HG02840 (cell line): Measurements from ENCODE around the gene TNFAIP8.
A peak's percentile ranks its signal among the peaks of the same experiment; 100 is the strongest.

Experiments used
- ATAC-seq: cut with Tn5 transposase; IDR thresholded peaks from one replicate; pipeline ENCODE4 v1.9.1; 2021; ENCODE audit warnings: mild to moderate bottlenecking, moderate library complexity, moderate number of reproducible peaks; ENCODE audit not compliant: unreplicated experiment, low FRiP score

TNFAIP8 gene

DNA sequence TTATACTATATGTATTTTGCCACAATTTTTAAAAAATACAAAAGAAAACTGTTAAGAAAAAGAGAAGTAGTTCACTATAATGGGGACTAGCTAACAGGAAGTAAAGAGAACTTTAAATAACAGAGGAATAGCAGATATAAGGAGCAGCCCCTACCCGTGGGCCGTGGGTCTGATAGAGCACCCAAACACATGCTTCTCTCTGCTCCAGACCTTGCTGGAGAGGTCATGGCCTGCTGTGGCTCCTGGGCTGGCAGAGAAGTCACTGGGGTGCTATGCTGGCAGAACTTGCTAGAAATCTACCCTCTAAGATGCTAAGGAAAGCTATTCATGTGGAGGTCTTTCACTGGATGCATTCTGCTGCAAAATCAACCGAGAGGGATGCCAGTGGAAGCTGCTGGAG lies 10.0 kb upstream of the TNFAIP8 start:
- no peak for ATAC-seq

DNA sequence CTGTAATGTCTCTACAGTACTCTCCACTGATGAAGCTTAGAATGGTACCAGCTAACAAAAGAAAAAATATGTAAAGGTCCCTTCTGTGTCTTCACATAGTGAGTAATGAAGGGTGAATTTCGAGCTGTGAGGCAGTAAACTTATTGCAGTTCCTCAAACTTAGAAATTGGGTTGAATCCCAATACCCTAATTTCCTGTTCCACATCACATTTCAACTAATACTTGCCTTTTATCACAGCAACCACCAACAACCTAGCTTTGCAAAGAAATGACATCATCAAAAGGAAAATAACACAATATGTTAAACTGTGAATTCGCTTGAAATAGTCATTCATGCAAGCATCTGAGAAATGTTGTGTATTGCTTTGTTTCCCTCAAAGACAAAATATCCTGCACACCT lies 9.4 kb upstream of the TNFAIP8 start:
- ATAC-seq = no peak

DNA sequence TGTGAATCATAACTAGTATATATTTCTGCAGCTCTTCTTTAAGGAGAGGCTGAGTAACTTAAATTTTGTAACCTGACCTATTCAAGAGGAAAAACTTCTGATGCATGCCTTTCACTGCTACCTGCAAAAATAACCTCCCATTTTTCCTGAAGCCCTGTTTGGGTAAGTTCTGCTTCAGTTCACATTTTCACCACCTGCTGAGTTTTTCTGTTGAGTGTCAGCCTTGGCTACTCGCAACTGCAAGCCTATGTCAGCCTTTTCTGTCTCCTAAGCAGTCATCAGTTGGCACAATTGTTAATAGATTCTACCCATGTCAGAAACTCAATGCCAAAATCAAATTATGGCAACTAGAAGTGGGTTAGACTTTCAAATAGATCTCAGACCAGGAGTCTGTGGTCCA lies 8.2 kb upstream of the TNFAIP8 start:
- ATAC-seq = no peak

DNA sequence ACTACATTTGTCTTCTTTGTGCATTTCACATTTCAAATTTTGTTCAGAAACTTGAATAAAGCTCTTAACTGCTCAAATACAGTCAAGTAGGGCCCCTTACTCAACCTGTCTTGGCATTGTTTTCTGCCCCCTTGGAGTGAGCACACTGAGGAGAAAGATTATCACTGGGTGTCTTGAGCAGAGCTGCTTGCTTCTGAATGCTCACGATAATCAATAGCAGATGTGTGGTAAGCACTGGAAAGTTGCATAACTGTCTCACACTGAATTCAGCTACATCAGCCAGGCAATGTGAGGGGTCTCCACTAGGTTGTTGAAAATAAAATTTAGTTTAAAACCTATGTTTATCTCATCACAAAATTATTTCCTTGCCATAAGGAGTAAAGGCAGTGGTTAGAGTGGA lies 7.8 kb upstream of the TNFAIP8 start:
- no peak for ATAC-seq

DNA sequence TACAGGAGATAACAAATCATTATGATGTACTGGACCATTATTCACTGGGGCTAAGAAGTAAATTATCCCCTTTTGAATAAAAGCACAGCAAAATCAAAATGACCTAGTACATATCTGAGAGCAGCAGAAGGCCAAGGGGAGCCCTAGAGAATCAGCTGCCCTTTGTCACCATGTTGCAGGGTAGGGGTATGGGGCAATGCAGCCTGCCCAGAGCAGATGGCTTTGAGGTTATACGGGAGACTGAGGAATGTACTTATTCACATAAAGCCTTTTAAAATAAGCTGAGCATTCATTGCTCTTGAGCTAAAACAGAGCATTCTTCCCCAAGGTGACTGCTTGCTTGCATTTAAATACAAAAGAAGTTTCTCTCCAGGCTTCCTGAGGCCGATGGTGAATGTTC lies 2.6 kb upstream of the TNFAIP8 start:
- no peak for ATAC-seq

DNA sequence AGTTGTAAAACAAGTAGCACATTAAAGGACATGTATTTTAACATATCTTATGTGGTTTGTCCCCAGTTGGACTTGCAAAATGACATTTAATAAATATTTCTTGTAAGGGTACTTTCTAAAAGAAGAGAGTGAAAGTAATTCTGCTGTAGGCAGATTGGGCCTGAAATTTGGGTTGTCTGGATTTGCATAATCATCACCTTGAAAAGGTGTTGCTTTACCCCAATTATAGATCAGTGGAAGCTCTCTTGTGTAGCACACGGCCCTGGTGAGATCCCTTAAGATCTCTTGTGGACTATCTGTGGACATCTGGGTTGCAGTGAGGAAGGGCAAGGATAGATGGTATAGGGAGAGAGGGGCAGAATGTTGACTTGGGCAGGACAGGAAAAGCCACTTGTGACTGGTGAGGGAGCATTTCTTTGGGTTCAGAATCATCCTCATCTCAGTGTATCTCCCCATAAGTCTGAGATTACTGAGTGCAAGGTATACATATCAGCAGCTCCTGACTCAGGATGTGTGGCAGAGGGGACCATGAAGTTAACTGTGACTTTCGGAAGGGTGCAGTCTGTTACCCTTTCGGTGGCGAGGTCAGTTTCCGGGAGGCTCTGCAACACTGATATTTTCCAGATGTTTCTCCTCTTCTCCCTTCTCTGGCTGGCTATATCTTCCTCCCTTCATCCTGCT lies 2.0 kb upstream of the TNFAIP8 start:
- ATAC-seq = peak; percentile 41

DNA sequence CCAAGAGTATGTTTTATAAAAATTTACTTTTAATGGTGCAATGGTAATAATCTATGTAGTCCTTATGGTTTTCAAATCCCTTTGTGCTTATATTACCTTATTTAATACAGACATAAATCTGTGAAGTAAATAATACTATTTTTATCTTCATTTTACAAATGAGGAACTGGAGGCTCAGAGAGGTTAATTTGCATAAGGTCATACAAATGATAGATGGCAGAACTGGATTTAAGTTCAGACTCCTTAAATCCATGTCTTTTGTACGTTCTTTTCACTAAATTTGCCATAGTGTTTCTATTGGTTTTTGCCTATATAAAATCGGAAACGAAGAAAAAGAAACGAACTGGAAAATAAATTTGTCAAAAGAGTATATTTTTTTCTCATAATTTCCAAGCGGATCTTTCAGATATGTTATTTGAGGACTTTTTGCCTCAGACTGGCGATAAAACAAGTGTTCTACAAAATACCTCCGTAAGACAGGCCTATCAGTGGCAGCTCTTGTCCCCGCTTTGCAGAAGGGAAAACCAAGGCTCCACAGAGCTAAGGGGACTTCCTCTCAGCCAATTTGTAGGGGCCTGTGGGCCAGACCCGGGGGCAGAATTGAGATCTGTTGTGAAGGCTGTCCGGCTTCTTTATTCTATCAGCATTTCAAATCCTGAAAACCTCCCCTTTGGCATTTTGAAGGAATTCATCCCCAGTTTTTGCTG lies 1.1 kb upstream of the TNFAIP8 start:
- no peak for ATAC-seq

DNA sequence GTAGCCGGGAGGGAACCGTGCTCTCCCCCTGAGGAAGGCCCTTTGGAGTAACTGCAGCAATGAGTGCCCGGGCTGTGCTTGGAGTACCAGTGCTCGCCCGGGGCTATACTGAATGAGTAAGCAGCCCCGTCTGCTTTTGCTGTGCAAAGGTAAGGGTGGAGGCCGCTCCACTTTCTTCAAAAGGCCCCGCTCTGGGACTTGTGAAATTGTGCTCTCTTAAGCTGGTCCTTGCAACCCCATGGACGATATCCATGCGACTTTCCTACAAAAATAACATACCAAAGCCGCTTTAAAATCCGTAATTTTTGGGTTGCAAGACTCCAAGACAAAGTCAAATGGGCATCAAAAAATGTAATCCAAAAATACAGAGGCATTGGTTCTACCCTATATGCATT lies 578 bp upstream of the TNFAIP8 start:
- ATAC-seq = peak; percentile 44

DNA sequence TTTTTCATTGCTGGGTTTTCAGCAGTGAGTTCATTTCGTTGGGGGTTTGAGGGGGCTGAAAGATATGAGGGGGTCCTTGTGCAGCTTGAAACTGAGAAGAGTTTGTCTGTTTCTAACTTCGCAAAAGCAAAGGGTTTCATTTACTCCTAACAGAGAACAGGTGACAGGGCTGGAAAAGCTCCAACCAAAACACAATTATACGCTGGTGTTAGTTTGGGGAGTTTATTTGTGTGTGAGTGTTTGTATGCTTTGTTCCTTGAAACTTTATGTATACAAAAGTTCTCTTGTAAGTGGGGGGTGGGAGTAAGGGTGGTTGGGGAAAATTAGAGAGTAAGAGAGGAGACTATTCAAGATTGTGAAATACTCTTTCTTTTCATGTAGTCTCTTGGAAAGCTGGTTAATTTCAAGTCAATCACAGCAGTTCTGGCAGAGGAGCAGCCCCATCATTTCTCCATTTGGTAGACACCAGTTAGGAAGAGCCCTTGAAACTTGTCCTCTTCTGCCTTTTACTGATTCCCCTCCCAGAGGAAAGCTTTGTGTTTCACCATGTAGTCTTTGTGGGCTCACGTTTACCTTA lies 881 bp downstream of the TNFAIP8 start:
- no peak for ATAC-seq

DNA sequence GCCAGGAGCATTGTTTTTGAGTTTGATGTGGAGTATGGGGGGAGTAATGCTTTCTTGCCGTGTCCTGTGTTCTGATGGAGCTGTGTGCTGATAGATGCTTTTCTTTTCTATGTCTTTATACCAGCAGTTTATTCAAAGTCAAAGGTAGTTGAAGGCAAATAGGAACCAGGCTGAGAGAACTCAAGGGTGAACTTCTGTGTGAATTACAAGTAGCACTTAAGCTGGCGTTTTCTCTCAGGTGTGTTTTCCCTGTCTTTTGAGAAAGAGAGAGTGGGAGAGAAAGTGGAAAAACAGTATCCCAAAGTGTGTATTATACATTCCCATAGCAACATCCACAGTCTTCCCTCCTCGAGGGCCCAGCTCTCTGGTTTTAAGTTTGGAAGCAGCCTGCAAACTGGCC lies 1.5 kb downstream of the TNFAIP8 start:
- no peak for ATAC-seq

DNA sequence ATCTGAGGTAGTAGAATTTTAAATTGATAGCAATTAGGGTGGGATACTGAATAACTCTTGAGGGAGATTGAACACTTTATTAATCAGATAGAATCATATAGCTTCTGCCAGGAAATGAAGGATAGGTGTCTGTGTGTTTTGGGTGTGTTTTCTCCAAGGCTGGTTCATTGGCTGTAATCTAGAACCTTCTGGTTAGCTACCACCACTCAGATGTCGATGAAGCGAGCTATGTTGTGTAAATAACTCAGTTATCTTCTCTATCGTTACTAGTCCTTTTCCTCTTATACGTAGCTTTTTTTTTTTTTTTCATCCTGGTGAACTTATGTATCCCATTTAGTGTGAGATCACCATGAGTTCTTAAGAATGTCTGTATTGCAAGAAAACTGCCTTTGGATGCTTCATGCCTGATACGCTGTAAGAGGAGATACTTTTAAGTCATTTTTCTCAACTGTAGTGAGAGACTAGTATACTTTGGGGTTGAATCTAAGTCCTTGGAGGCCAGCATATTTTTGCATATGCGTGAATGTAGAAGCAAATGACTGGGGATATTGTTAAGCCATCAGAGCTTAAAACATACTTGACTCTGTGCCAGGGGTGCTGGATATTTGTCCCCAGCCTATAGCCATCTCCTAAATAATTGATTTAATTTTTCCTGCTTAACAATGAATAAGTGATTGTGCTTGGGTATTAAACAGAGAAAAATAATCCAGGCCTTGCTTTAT lies 2.1 kb downstream of the TNFAIP8 start:
- ATAC-seq = no peak

DNA sequence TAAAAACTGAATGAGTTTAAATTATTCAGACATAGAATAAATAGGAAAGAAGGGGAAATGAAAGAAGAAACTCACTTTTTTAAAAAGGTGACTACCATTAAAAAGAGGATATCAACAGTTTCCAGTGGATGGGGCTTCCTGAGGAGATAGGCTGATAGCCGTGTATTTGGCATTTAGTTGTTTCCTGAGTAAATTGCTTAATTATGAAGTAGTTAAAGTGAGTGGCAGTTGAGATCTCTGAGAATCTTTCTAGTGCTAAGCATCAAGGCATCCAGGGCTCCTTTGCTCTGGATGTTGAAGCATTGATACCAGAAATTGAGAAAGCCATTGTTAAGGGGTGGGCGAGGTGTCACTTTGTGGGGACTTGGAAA lies 2.7 kb downstream of the TNFAIP8 start:
- ATAC-seq = no peak

DNA sequence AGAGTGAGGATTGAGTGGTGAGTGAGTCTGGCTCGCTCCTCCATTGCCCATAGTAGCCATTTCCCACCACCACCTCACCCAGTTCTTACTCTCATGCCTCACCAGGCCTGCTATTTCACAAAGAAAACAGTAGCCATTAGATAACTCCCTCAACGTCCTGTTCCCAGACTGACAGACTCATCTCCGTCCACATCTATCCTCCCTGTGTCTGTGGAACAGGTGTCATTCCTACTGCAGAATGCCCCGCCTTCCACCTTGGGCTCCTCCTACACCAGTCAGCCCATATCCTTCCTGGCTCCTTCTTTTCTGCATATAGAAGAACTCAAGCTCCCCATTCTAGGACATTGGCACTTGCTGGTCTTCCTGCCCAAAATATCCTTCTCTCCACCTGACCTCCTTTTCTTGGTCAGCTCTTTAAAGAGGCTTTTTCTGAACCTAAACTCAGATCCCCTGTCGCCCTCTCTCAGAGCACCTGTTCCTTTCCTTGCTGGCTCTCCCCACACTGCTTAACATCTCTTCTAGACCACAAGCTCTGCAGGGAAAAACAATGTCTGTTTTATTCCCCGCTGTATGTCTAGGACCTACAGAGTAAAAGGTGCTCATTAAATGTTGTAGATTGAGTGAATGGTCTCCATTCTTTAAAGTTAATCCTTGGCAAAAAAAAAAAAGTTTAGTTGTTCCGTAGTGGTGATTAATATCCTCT lies 3.2 kb downstream of the TNFAIP8 start:
- no peak for ATAC-seq

DNA sequence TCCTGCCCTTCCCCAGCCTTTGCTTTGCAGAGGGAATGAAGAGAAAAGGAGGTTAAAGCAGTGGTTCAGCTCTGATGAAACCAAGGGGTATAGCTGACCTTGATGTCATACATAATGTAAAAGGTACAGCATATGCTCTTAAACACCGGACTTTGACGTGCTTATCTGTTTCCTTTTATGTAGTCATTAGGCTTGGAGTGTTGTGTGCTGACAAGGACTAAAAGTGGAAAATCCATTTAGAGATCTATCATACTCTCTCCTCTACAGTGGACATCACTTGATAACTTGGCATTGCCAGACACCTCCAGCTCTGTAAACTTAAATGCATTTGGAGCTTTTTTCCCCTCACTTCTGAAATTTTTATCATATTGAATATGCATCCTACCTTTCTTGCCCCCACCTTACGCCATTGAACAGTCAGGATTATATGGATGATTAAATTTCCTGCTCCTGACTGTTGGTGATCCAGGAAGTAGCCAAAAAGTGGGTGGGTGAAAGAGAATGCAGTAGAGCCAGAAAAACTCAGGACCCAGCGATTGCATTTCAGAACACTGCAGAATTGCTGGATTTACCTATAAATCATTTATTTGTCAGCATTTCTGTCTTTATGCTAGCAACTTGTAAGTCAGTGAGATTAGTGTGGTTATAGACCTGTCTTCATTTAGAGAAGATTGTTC lies 4.1 kb downstream of the TNFAIP8 start:
- no peak for ATAC-seq

DNA sequence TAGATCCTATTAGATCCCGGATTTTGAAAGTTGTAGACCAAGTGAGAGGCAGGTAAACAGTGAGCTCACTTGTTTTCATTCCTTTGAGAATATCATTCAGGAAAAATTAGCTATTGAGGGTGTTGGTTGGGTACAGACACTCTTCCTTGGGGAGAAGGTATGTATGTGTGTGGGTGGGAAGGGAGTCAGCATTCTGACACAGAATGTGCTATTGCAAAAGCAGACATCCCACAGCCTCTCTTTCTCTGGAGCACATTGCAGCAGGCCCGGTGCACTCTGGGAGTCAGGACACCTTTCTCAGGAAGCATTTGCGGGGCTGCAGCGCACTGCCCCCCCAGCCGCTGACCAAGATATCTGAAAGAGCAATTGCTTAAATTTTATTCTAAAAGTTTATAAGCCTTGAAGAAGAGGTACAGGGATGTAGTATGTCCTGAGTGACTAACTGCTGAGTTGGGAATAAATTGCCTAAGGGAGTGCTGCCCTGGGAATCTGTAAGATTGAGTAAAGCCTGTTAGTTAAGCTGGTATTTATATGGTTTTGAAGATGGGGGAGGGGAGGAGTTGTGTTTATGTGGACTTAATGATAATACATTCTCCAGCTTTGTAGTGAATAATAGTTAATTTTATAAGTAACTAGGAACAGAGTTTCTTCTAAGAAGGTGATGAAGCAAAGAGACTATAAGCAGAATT lies 5.2 kb downstream of the TNFAIP8 start:
- no peak for ATAC-seq

DNA sequence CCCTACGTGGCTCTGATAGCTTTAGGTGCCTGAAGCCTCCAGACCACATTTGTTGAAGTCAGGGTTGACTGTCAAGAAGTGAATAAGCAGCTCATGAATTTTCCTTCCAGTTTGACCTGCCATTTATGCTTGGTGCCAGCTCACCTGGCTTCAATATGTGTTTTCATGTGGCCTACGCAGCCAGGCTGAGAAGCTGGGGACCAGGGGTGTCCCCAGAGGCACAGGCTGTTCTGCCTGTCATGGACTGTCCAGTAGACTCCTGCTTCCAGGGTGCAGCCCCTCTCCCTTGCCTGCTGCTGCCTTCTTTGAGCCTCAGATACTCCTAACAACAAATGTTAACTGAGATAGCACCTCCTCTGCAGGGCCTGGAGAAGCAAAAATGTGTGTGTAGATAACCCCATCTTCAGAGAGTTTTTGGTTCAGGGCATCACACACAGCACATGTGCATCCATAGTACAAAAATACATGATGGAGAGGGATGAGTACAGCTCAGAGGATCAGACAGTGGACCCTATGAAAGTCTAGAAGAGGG lies 5.8 kb downstream of the TNFAIP8 start:
- no peak for ATAC-seq

DNA sequence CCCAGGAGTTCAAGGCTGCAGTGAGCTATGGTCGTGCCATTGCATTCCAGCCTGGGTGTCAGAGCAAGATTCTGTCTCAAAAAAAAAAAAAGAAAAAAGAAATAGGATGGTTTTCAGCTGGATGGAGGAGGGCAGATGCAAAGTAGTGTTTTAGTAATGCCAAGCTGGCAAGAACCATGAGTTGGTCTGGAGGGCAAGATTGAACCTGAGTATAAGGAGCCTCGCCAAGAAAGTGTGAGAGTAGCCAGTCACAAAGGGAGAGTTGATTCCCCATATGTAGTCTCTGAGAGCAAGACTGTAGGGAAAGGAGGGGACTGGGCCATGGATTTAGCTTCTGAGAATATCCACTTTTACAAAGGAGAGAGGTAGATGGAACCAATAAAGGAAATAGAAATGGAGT lies 6.9 kb downstream of the TNFAIP8 start:
- no peak for ATAC-seq

DNA sequence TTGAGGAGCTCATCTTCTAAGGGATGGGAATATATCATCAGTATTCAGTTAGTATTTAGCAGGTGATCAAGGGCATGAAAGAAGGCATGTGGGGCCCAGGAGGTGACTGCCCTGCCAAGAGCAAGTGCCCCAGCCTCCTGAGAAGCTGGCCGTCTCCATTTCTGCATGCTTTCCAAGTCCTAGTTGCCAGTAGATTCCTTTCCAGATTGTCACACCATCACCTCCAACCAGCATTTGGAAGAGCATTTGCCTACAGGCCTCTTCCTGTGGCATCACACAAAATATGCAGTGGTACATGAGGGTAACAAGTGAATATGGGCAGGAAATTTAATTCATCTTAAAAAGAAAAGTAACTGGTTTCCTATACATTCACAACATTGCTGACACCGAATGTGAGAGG lies 7.5 kb downstream of the TNFAIP8 start:
- ATAC-seq = no peak

DNA sequence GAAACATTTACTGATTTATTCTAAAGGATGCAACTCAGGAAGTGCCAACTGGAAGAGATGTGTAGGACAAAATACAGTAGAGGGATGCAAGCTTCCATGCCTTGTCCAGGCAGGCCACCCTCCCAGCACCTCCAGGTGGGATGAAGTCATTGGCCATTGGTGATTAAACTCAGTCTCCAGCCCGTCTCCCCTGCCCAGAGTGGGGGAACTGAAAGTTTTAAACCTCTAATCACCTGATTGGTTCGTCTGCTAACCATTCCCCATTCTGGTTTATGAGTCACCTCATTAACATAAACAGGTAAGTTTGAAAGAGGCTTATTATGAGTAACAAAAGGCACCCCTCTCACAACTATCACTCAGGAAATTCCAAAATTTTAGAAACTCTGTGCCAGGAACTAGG lies 8.1 kb downstream of the TNFAIP8 start:
- ATAC-seq = no peak
